Liver (tissue), 9 donors: ENCODE measurements around the gene MCTP2. TPM values are rescaled to one million over a fixed set of nuclear protein-coding genes. Genes with fewer than 3 reads are reported as not detected.

Source experiments
- DNase-seq: peaks from one replicate; pipeline ENCODE4 v3.0.0-alpha.2; 2017; ENCODE audit warnings: low spot score
- H3K27ac ChIP-seq, 2 donors: one replicate each; pipeline ENCODE4 v1.7.0; 2013; ENCODE audit warnings: inconsistent platforms in 2 of 2, low read length in 2 of 2, control low read depth in 1 of 2, low read depth in 1 of 2, mild to moderate bottlenecking in 1 of 2
- H3K27me3 ChIP-seq, 4 donors: one replicate each; pipeline versions ENCODE4 v1.6.1 to v1.7.0; 2013; ENCODE audit warnings: low read length in 3 of 4, inconsistent platforms in 1 of 4, mild to moderate bottlenecking in 1 of 4, moderate library complexity in 1 of 4; ENCODE audit not compliant: control insufficient read depth in 4 of 4, insufficient read depth in 4 of 4
- H3K36me3 ChIP-seq, 4 donors: one replicate each; pipeline versions ENCODE4 v1.6.1 to v1.7.0; 2013; ENCODE audit warnings: low read length in 3 of 4, mild to moderate bottlenecking in 3 of 4, low read depth in 1 of 4, moderate library complexity in 1 of 4; ENCODE audit not compliant: control insufficient read depth in 4 of 4, insufficient read depth in 3 of 4
- H3K4me1 ChIP-seq, 4 donors: one replicate each; pipeline versions ENCODE4 v1.6.1 to v1.7.0; 2013; ENCODE audit warnings: low read length in 3 of 4, mild to moderate bottlenecking in 3 of 4, moderate library complexity in 1 of 4; ENCODE audit not compliant: control insufficient read depth in 4 of 4, insufficient read depth in 4 of 4
- H3K4me3 ChIP-seq, 3 donors: one replicate each; pipeline versions ENCODE4 v1.6.1 to v1.7.0; 2013; ENCODE audit warnings: low read length in 3 of 3, control low read depth in 1 of 3, low read depth in 1 of 3, mild to moderate bottlenecking in 1 of 3
- H3K9ac ChIP-seq, 2 donors: one replicate each; pipeline ENCODE4 v1.7.0; 2013; ENCODE audit warnings: low read length in 2 of 2, mild to moderate bottlenecking in 2 of 2, moderate library complexity in 2 of 2, control low read depth in 1 of 2, low read depth in 1 of 2
- H3K9me3 ChIP-seq, 4 donors: one replicate each; pipeline versions ENCODE4 v1.6.1 to v1.7.0; 2013; ENCODE audit warnings: low read length in 3 of 4; ENCODE audit not compliant: control insufficient read depth in 4 of 4
- ATF3 ChIP-seq: IDR thresholded peaks from 2 replicates; pipeline ENCODE4 v1.6.1; 2016; ENCODE audit warnings: antibody characterized with exemption
- CTCF ChIP-seq: fragments of 150-350 bp; IDR thresholded peaks from 2 replicates; pipeline ENCODE4 v1.5.1; 2017; ENCODE audit warnings: improper control_type of control experiment, low read depth, low read length; ENCODE audit not compliant: missing input control
- EGR1 ChIP-seq, 2 donors: IDR thresholded peaks; 2 replicates each; pipeline ENCODE4 v1.6.1; 2016 to 2018; ENCODE audit warnings: antibody characterized with exemption in 2 of 2, low read depth in 2 of 2
- FOXA1 ChIP-seq: IDR thresholded peaks from 2 replicates; pipeline ENCODE4 v1.6.1; 2016; ENCODE audit warnings: antibody characterized with exemption
- FOXA2 ChIP-seq: IDR thresholded peaks from 2 replicates; pipeline ENCODE4 v1.6.1; 2016; ENCODE audit warnings: antibody characterized with exemption
- GABPA ChIP-seq, 2 donors: IDR thresholded peaks in 1 of 2; conservative IDR thresholded peaks in 1 of 2; 2 replicates each; pipeline ENCODE4 v1.6.1; 2016; ENCODE audit warnings: antibody characterized with exemption in 2 of 2, mild to moderate bottlenecking in 1 of 2, moderate library complexity in 1 of 2
- HNF4A ChIP-seq, 2 donors: conservative IDR thresholded peaks; 2 replicates each; pipeline ENCODE4 v1.6.1; 2016; ENCODE audit warnings: antibody characterized with exemption in 2 of 2, mild to moderate bottlenecking in 2 of 2
- HNF4G ChIP-seq: IDR thresholded peaks from 2 replicates; pipeline ENCODE4 v1.6.1; 2016; ENCODE audit warnings: antibody characterized with exemption
- JUND ChIP-seq, 2 donors: IDR thresholded peaks; 2 replicates each; pipeline ENCODE4 v1.6.1; 2016; ENCODE audit warnings: antibody characterized with exemption in 2 of 2
- MAX ChIP-seq: IDR thresholded peaks from 2 replicates; pipeline ENCODE4 v1.6.1; 2016; ENCODE audit warnings: antibody characterized with exemption
- RAD21 ChIP-seq, 2 donors: IDR thresholded peaks; 2 replicates each; pipeline ENCODE4 v1.6.1; 2016; ENCODE audit warnings: antibody characterized with exemption in 2 of 2, mild to moderate bottlenecking in 2 of 2
- RXRA ChIP-seq, 2 donors: IDR thresholded peaks; 2 replicates each; pipeline ENCODE4 v1.6.1; 2017 to 2018; ENCODE audit warnings: antibody characterized with exemption in 2 of 2, mild to moderate bottlenecking in 1 of 2
- SP1 ChIP-seq: IDR thresholded peaks from 2 replicates; pipeline ENCODE4 v1.6.1; 2018; ENCODE audit warnings: antibody characterized with exemption, mild to moderate bottlenecking
- TAF1 ChIP-seq: conservative IDR thresholded peaks from 2 replicates; pipeline ENCODE4 v1.6.1; 2016; ENCODE audit warnings: antibody characterized with exemption, mild to moderate bottlenecking
- YY1 ChIP-seq: IDR thresholded peaks from 2 replicates; pipeline ENCODE4 v1.6.1; 2016; ENCODE audit warnings: antibody characterized with exemption, mild to moderate bottlenecking
- ZBTB33 ChIP-seq: IDR thresholded peaks from 2 replicates; pipeline ENCODE4 v1.6.1; 2016; ENCODE audit warnings: antibody characterized with exemption
- WGBS: extraction: QIAGEN DNeasy Blood & Tissue Kit; methylation state at CpG from one replicate; pipeline ENCODE4 v1.1.7; 2013; 5-methylcytosine and 5-hydroxymethylcytosine counted together
- polyA plus RNA-seq, 2 donors: library from polyadenylated mRNA; stranded (reverse) in 1 of 2; unstranded in 1 of 2; fragments of 200-250 nt in 1 of 2; fragments of >200 nt in 1 of 2; fragmentation: Nextera tagmentation in 1 of 2; extraction: Ambion mirVana in 1 of 2; gene quantifications; one replicate each; pipeline versions ENCODE4 v1.2.1 to v1.2.3, GENCODE V29; 2013 to 2015
- total RNA-seq, 2 donors: library from RNA; depleted of rRNA; stranded (reverse); fragments of >200 nt; gene quantifications; one replicate each; pipeline ENCODE4 v1.2.3, GENCODE V29; 2014
- donor health status: healthy.
- donor health status: healthy.
- donor health status: healthy.
- donor health status: healthy.
- donor health status: healthy.

MCTP2 gene
- total and polyA plus RNA-seq, 4 donors, result 0.43 to 9.9 (median 3.5) TPM

- Histone ChIP-seq H3K27ac (no peak overlapping the region), H3K36me3 (no peaks in the 10 kb centered on the region), H3K9me3 (no peaks in the 10 kb centered on the region), H3K4me1 (no peaks in the 10 kb centered on the region), H3K9ac (no peak overlapping the region), H3K4me3 (no peak overlapping the region), H3K27me3 (no peaks in the 10 kb centered on the region)
- no peak for DNase-seq
- no peak for TF ChIP-seq ATF3
- no peak for TF ChIP-seq FOXA1
- no peak for TF ChIP-seq GABPA (IDR thresholded peaks at IDR 0.05 in 1 of 2, conservative IDR thresholded peaks at IDR 0.05 in 1 of 2)
- TF ChIP-seq MAX, result no peak
- no peak for TF ChIP-seq SP1
- TF ChIP-seq HNF4G, result no peak
- TF ChIP-seq EGR1 (IDR thresholded peaks at IDR 0.05; ENCODE audit: low read depth in 2 of 2), result no peak
- no peak for TF ChIP-seq RAD21 (IDR thresholded peaks at IDR 0.05)
- 78% methylated on average over 8 of the region's 8 CpGs for WGBS
These were observed 6.5 kb downstream of the MCTP2 start for GRCh38 chr15:94237903-94238302.

- H3K4me1 ChIP-seq, result no peaks in the 10 kb centered on the region
- H3K27ac ChIP-seq, result no peak overlapping the region
- H3K36me3 ChIP-seq, result no peaks in the 10 kb centered on the region
- H3K9me3 ChIP-seq, result no peaks in the 10 kb centered on the region
- no peak overlapping the region for H3K9ac ChIP-seq
- WGBS, result 82% methylated on average over 4 of the region's 4 CpGs
- TF ChIP-seq HNF4A (conservative IDR thresholded peaks at IDR 0.05) (no peak), RAD21 (IDR thresholded peaks at IDR 0.05) (no peak), JUND (IDR thresholded peaks at IDR 0.05) (no peak), YY1 (no peak), FOXA1 (no peak), EGR1 (IDR thresholded peaks at IDR 0.05; ENCODE audit: low read depth in 2 of 2) (no peak), ATF3 (no peak), GABPA (IDR thresholded peaks at IDR 0.05 in 1 of 2, conservative IDR thresholded peaks at IDR 0.05 in 1 of 2) (no peak), CTCF (no peak), TAF1 (no peak), ZBTB33 (no peak), RXRA (IDR thresholded peaks at IDR 0.05) (no peak), FOXA2 (no peak)
- no peak for DNase-seq
- H3K4me3 ChIP-seq, result no peak overlapping the region
- no peaks in the 10 kb centered on the region for H3K27me3 ChIP-seq
These were observed 7.3 kb downstream of the MCTP2 start for GRCh38 chr15:94238539-94239118.
